ENCODE results near the gene PNPLA1.
"Not testable (repeated sequence)": the region's sequence is repeated elsewhere in the genome, so short reads cannot be mapped to it uniquely, and the experiment has no call there.

PNPLA1 gene

DNA sequence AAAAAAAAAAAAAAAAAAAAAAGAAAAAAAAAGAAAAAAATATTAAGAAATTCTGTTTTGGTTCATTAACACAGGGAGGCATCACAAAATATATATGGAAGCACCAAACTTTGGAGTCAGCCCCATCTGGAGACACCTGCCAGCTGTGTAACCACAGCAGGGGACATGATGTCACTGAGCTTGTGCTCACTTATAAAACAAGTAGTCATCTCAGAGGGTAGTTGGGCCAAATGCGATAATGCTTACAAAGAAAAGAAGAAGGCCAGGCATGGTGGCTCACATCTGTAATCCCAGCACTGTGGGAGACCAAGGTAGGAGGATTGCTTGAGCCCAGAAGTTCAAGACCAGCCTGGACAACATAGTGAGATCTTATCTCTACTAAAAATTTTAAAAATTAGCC, 68.0 kb downstream of the PNPLA1 start:
- DNase-seq: no peak

DNA sequence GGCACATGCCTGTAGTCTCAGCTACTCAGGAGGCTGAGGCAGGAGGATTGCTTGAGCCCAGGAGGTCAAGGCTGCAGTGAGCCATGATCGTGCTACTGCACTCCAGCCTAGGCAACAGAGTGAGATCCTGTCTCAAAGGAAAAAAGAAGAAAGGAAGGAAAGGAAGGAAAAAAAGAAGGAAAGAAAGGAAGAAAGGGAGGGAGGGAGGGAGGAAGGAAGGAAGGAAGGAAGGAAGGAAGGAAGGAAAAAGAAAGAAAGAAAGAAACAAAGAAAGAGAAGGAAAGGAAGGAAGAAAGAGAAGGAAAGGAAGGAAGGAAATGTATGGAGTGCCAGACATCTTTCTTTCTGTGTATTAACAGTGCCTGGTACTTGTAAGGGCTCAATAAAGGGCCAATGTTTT, 68.4 kb downstream of the PNPLA1 start:
- not testable (repeated sequence) for DNase-seq

DNA sequence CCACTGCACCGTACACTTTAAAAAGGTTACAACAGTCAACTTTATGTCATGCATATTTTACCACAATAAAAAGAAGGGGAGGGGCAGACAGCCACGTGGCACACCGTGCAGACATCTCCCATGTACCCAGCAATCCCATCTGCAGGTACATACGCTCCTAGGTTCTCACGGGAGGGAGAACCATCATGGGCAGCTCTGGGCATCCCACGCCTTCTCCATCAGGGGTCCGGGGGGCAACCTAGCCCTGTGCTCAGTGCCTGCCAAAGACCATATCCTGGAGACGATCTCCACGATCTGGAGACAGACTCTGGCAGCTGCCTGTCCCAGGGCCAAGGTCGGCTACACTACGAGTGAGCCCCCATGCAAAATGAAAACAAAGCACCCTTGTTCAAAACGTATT, 69.3 kb downstream of the PNPLA1 start:
- no peak for DNase-seq

DNA sequence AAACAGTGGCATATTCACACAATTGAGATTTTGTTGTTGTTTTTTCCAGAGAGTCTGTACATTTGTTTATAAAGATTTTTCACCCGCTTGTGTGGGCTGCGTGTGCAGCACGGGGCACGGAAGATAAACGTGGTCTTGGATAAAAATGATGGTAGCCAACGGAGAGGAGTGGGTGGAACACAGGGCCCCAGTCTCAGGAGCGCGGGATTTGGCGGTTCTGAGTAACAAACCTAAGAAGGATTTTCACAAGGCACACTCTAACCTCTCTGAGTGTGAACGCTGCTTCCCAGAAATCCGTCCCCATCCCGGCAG, 70.4 kb downstream of the PNPLA1 start:
- no peak for DNase-seq

DNA sequence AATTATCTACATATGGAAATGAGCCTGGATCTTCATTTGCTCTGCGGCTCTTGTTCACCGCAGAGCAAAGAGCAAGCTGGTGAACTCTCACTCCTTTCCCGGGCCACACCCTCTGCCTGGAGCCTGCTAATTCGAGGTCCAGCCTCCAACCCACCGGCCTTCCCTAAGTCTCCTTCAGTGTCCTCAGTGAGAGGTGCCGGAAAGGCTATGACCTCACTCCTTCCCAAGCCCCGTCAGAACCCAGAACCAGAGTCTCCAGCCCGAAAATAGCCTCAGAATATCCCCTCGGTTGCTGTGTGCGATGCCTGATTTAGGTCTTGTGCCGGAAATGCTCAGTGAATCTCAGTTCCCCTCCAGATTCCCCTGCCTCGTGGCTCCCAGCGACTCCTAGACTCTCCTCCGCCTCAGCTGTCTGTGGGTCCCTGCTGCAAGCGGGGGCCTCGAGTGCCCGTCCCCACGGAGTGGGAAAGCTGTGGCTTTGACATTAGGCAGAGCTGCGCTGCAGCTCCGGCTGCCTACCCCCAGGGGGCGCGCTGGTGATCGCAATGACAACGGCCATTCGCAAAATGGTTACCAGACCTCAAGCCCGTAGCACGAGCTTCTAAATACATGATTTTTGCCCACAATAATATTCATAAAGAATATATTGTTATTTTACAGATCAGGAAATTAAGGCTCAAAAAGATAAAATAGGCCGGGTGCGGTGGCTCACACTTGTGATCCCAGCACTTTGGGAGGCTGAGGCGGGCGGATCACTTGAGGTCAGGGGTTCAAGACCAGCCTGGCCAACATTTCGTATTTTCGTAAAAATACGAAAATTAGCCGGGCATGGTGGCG, 71.0 kb downstream of the PNPLA1 start:
- DNase-seq: no peak

DNA sequence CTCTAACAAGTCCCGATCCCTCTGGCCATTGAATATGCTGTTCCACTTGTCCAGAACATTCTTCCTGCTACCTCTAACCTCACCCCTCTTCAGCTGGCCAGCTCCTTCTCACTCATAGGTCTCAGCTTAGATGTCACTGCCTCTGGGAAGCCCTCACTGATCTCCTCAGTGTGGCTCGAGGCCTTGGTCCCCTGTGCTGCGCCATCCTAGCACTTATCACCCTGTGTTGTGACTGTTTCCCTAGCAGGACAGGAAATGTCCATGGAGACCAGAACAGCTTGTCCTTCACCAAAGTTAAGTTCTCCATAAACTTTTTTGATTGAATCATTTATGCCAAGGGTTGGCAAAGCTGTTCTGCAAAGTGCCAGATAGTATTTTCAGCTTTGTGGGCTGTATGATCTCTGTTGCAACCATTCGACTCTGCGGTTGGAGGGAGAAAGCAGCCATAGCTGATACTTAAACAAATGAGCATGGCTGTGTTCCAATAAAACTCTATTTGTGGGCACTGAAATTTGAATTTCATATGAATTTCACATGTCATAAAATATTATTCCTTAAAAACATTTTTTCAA, 73.3 kb downstream of the PNPLA1 start:
- no peak for DNase-seq

DNA sequence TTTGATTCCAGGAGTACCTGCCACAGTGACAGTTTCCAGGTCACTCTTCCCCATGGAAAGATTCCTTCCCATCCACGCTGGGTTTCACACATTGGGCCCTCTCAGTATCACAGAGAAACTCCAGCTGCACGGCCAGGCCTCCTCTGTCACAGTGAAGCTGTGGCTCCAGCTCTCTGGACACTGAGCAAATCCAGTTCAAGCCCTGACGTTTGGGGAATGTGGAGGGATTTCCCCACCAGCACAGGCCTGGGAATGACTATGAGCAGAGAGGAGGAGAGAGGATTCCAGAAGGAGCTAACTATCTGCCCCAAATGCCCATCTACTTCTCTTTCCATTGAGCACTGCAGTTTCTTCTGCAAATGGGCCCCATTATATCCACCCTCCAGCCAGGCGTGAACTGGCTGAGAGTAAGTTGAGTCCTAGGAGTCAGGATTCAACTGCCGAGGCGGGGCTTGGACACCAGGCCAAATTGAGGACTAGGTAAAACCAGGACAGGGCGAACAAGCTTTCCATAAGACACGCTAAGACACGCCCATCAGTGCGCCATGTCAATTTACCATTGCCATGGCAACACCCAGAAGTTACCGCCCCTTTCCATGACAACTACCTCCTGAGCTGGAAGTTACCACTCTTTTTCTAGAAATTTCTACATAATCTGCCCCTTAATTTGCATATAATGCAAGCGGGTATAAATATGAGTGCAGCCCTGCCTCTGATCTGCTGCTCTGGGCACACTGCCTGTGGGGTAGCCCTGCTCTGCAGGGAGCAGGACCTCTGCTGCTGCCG, 76.0 kb downstream of the PNPLA1 start:
- DNase-seq: no peak

DNA sequence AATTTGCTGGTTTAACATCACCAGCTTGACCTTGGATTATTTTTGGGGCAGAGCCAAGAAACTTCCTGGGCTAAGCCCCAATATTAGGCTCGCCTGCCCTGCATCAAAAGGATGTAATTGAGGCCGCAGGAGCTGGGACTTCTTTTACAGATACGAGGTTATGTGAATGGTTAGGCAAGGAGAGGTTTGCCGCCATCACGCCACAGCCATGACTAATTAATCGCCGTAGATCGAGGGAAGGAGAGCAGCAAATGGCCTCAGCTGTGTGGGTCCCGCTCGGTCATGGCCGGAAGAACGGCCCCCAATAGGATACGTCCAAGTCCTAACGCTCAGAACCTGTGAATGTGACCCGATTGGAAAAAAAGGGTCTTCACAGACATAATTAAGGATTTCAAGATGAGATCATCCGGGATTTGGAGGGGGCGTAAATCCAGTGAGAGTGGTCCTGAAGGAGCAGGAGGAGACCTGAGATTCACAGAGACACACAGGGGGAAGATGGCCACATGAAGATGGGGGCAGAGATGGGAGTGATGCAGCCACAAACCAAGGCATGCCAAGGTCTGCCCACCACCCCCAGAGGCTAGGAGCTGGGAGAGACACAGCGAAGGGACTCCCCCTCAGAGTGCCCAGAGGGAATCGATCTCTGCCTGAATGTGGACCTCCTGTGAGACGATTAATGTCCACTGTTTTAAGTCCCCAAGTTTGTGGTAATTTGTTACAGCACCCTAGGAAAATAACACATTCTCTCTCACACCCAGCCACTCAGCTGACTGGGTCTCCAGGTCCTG, 76.8 kb downstream of the PNPLA1 start:
- no peak for DNase-seq

DNA sequence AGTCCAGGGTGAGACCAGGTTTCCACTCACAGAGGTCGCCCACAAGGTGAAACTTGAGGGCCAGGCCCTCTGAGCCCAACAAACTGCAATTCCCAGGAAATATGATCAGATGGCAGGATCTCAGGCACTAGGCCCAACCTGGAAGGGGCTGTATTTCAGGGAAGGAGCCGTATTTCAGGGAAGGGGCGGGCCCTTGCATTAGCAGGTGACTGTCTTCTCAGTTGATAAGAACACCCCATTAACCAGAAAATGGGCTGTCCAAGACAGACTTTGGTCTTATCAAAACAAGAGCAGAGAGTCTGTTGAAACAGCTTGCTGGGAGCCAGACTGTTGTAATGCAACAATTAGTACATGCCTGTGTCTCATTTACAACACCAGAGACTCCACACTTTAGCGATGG, 77.8 kb downstream of the PNPLA1 start:
- no peak for DNase-seq

DNA sequence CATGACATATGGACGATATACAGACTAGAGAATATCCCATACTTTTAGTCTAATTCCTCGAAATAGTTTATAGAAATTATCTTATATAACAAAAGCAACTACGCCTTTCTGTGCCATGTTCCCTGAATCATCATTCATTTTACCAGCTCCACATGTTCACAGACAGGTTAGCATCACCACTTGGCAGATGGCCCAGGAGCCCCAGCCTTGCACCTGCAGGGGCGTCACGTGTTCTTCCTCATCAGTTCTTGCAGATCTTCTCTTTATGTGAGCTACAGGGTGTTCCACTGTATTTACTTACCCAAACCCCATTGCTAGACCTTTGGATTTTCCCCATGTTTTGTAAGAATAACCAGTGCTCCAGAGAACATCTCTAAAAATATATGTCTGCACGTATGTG, 79.4 kb downstream of the PNPLA1 start:
- peak; percentile 76 for DNase-seq

DNA sequence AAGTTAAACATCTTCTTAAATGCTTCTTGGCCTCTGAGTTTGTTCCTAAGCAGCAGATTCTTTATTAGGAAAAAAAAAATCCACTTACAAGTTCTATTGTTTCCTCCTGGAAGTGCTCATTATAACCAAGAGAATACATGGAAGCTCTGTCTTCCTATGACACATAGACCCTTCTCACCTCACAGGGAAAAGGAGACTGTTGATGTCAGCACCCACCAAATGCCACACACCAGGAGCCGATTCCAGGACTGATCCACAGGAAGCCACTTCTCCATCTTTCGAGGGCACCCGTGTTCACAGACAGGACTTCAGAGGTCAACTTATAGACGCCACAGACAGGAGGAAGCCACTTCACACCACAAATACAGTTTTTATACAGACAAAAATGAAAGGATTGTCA, 80.2 kb downstream of the PNPLA1 start:
- no peak for DNase-seq

DNA sequence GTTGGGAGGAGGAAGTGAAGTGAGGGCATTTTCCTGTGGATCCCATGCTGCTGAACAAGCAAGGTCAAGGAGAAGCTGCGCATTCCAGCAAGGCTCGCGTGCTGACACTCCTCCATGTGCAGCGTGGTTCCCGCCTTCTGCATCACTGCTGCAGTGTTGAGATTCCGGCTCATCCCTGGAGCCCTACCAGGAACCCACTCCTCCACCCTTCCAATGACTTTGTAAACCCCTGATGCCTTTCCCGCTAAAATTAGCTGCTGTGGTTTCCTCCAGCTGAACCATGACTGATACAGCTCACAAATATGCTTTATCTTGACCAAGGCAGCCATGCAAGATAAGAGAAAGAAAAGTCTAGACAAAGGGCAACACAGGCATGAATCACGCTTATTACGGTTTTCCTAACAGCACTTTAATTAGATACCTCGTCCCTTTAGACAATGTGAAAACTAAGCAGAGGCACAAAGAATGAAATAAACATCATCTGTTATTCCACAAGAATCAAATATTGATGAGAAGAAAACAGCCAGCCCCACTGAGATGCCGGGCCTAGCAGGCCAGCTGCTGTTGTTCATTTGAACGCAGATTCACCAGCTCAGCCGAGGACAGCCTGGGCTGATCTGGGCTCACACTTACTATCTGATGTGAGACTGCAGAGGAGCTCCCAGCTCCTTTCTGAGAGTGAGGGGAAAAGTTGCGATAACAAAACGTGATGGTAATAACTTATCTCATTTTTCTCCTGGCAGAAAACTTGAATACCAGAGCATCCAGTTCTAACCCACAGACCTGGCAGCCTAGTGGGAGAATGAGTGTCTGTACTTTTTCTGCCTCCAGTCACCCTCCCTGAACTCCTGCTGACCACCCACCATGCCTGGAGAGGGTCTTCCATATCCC, 81.1 kb downstream of the PNPLA1 start:
- no peak for DNase-seq

DNA sequence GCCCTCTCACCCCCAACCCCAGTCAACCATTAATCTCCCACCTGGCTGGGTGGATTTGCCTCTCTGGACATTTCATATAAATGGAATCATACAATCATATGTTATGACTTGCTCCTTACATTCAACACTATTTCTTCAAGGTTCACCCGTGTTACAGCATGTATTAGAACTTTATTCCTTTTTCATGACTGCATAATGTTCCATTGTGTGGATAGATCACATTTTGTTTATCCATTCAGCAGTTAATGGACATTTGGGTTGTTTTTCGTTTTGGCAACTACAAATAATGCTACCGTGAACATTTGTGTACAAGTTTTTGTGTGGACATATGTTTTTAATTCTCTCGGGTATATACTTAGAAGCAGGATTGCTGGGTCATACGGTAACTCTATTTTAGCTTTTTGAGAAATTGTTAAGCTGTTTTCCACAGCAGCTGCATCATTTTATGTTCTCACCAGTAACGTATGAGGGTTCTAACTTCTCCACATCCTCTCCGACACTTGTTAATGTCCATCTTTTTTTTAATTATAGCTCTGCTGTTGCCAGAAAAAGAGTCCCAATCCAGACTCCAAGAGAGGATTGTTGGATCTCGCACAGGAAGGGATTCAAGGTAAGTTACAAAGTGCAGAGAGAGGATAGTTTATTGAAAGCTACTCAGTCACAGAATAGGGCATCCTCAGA, 82.8 kb downstream of the PNPLA1 start:
- no peak for DNase-seq

DNA sequence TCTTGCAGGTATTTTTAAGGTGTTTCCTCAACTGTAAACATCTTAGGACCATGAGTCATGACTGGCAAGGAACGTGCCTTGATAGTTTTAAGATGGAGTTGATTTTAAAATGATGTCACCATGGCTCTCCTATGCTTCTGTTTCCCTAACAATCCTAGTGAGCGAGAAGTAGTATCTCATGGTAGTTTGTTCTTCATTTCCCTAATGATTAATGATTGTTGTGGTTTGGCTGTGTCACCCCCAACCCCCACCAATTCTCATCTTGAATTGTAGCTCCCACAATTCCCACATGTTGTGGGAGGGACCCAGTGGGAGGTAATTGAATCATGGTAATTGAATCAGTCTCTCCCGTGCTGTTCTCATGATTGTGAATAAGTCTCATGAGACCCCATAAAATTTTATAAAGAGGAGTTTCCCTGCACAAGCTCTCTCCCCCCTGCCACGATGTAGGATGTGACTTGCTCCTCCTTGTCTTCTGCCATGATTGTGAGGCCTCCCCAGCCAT, 83.6 kb downstream of the PNPLA1 start:
- DNase-seq: no peak

DNA sequence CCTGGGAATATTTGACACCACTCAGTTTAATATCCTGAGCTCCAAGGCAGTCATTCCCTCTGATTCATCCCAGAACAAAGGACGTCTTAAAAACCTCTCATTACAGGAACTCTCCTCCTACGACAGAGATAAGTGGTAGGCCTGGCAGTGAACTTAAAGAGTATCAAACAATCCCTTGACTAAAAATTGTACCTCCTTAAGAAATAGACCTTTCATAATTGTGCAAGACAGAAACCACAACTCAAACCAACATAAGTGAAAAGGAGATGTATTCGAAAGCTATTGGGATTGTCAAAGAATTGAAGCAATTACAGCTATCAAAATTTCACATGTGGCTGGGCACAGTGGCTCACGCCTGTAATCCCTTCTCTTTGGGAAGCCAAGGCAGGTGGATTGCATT, 86.0 kb downstream of the PNPLA1 start:
- no peak for DNase-seq

DNA sequence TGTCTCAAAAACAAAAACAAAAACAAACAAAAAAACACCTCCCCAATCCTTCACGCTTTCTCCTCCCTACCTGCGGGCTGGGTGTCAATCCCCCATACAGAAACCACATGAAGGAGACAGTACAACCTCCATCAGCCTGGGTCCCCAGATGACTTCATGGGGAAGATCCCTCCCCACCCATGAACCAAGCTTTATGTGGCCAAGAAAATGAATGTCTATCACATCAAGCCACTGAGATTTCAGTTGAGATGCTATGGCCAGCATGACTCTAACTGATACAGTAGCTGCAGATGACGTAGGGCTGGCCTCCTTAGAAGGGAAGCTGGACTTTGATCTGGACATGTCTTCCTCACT, 88.0 kb downstream of the PNPLA1 start:
- DNase-seq: no peak
